T-helper 2 cell treated with Interferon-gamma antibody and Interleukin-4, amounts not matched to agents 5 μg/mL and 100 μg/mL, for 36 hours (primary cell): ENCODE results near the gene ZNF213.
A peak's percentile ranks its signal among the peaks of the same experiment; 100 is the strongest.

Source experiments
- DNase-seq: peaks from one replicate; pipeline ENCODE4 v3.0.0; 2021; ENCODE audit warnings: low spot score
- H3K27ac Mint-ChIP-seq: one replicate; pipeline ENCODE4 v1.8.0; 2021; ENCODE audit warnings: mild to moderate bottlenecking, mixed read lengths
- H3K27me3 Mint-ChIP-seq: one replicate; pipeline ENCODE4 v1.8.0; 2021; ENCODE audit warnings: low read depth, mixed read lengths
- H3K36me3 Mint-ChIP-seq: one replicate; pipeline ENCODE4 v1.8.0; 2021; ENCODE audit warnings: low read depth, mixed read lengths
- H3K4me1 Mint-ChIP-seq: one replicate; pipeline ENCODE4 v1.8.0; 2021; ENCODE audit warnings: low read depth, mixed read lengths
- H3K4me3 Mint-ChIP-seq: one replicate; pipeline ENCODE4 v1.8.0; 2022; ENCODE audit warnings: mild to moderate bottlenecking, moderate library complexity, mixed read lengths
- H3K9me3 Mint-ChIP-seq: one replicate; pipeline ENCODE4 v1.8.0; 2021; ENCODE audit warnings: mixed read lengths

ZNF213 gene

DNA sequence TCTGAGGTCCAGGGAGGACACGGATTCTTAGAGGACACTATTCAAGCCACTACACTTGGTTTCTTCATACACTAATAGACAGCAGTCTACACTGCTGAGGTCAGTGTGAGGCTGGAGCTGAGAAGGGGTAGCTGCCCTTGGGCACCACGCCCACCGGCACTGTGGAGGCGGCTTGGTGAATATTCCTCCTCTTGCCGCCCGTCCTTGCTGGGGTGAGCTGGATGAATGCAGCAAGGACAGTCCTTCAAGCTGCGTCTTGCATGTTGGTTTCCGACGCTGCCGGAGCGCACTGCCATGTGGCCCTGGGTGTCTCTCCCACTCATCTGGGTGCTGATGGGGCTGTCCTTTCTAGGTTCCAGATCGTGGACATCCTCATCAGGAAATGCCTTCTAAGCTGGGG is 19.8 kb upstream of the ZNF213 start:
- Mint-ChIP-seq H3K9me3 (no peaks in the 10 kb centered on the region), H3K4me1 (peaks cover 5% of the 10 kb centered on the region), H3K36me3 (no peaks in the 10 kb centered on the region), H3K27me3 (peaks cover 21% of the 10 kb centered on the region), H3K27ac (no peak overlapping the region), H3K4me3 (no peak overlapping the region)
- no peak for DNase-seq

DNA sequence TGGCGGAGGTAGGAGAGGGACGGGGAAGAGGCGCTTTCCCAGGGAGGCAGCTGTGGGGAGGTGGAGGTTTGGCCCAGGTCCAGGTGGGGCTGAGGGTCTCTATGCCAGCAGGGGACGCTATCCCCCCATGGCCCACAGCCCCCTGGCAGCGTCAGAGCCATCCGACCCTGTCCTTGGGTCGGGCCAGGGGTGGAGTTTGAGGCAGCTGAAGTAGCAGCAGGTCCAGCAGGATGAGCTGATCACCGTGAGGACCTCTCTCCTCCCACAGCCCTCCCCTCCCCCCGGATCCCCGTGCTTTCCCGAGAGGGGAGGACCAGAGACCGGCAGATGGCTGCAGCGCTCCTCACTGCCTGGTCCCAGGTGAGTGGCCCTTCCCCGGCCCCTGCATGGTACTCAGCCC is 19.3 kb upstream of the ZNF213 start:
- no peak overlapping the region for H3K27ac Mint-ChIP-seq
- no peaks in the 10 kb centered on the region for H3K9me3 Mint-ChIP-seq
- no peak for DNase-seq
- peaks cover 5% of the 10 kb centered on the region for H3K4me1 Mint-ChIP-seq
- no peak overlapping the region for H3K4me3 Mint-ChIP-seq
- H3K27me3 Mint-ChIP-seq = peaks cover 18% of the 10 kb centered on the region
- H3K36me3 Mint-ChIP-seq = no peaks in the 10 kb centered on the region

DNA sequence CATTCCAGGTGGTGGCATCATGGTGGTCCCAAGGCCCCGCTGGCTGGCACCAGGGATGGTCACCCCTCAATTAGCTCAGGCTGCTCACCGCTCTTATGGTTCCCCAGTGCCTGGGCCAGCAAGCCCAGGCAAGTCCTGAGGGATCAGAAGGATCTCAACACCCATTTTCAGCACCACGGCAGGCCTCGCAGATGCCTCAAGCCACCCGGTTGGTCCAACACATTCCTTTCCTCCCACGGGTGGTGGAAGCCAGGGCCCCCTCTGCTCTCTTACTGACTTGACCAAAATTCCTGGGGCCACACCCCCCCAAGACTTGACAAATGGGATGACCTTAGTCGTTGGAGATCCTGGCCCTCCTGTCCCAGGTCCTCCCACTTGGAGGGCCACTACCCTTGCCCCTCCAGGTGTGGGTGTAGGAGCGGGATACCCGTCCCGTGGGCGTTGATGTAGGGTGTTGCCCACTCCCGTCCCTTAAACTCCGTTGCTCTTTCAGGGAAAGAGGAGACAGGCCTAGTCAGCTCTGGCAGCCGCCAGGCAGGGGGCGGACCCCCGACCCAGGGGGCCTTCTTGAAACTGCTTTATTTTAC is 16.5 kb upstream of the ZNF213 start:
- Mint-ChIP-seq H3K9me3 (no peaks in the 10 kb centered on the region), H3K4me3 (no peak overlapping the region), H3K4me1 (peaks cover 4% of the 10 kb centered on the region), H3K27ac (no peak overlapping the region), H3K27me3 (peaks cover 4% of the 10 kb centered on the region), H3K36me3 (no peaks in the 10 kb centered on the region)
- DNase-seq = no peak

DNA sequence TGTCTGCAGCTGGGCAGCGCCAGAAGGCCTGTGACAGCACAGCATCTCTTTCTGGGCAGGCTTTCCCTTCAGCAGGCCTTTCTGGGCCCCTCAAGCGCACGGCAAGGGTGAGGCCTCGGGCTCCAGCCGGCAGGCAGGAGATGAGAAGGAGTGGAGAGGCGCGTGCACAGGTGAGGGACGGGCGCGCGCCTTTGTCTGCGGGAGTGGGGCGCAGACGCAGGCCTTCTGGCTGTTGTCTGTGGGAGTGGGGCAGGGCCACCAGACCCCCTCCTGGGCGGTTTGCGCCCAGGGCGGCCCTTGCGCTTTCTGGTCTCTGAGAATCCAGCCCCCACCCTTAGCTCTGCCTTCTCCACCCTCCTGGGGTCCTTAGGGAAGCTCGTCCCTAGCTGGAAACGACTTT is 16.0 kb upstream of the ZNF213 start:
- peaks cover 7% of the 10 kb centered on the region for H3K4me1 Mint-ChIP-seq
- H3K4me3 Mint-ChIP-seq = no peak overlapping the region
- no peaks in the 10 kb centered on the region for H3K36me3 Mint-ChIP-seq
- no peaks in the 10 kb centered on the region for H3K9me3 Mint-ChIP-seq
- DNase-seq = no peak
- H3K27me3 Mint-ChIP-seq = peaks cover under 1% of the 10 kb centered on the region
- no peak overlapping the region for H3K27ac Mint-ChIP-seq

DNA sequence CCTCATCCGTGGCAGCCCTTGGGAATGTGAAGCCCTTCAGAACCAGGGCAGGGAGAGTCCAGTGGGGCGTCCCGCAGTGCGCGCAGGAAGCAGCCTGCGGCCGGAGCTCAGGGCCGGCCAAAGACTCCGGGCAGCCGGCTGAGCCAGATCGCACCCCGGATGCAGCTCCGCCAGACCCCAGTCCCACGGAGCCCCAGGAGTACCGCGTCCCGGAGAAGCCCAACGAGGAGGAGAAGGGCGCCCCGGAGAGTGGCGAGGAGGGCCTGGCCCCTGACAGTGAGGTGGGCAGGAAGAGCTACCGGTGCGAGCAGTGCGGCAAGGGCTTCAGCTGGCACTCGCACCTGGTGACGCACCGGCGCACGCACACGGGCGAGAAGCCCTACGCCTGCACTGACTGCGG is 15.5 kb upstream of the ZNF213 start:
- Mint-ChIP-seq H3K4me3 (no peak overlapping the region), H3K36me3 (no peaks in the 10 kb centered on the region), H3K4me1 (peaks cover 7% of the 10 kb centered on the region), H3K9me3 (no peaks in the 10 kb centered on the region), H3K27me3 (no peaks in the 10 kb centered on the region), H3K27ac (no peak overlapping the region)
- no peak for DNase-seq

DNA sequence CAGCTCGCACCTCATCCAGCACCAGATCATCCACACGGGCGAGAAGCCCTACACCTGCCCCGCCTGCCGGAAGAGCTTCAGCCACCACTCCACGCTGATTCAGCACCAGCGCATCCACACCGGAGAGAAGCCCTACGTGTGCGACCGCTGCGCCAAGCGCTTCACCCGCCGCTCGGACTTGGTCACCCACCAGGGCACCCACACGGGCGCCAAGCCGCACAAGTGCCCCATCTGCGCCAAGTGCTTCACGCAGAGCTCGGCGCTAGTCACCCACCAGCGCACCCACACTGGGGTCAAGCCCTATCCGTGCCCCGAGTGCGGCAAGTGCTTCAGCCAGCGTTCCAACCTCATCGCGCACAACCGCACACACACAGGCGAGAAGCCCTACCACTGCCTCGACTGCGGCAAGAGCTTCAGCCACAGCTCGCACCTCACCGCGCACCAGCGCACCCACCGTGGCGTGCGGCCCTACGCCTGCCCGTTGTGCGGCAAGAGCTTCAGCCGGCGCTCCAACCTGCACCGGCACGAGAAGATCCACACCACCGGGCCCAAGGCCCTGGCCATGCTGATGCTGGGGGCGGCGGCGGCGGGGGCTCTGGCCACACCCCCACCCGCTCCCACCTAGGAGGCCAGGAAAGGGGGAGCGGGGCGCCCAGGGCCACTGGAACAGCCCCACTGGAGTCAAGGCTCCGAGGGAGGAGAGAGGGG is 15.0 kb upstream of the ZNF213 start:
- Mint-ChIP-seq H3K9me3 (no peaks in the 10 kb centered on the region), H3K27me3 (no peaks in the 10 kb centered on the region), H3K36me3 (peaks cover 3% of the 10 kb centered on the region)

DNA sequence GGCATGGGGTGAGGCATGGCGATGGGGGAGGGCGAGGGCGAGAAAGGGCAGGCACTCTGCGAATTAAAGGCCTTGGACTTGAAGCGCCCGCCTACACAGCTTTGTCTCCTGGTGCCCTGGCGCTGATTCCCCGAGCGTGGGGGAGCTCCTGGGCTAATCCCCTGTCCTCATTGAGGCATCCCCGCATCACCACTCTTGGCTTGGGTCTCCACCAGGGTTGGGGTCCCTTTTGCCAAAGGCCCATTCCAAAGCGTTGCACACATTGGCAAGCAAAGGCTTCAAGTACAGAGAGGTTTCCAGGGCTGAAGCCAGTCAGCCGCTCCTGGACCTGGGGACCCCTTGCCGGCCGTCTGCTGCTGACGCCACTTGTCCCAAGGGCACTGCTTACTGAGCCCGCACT is 14.4 kb upstream of the ZNF213 start:
- peaks cover 17% of the 10 kb centered on the region for H3K4me1 Mint-ChIP-seq
- H3K36me3 Mint-ChIP-seq = peaks cover 7% of the 10 kb centered on the region
- no peak overlapping the region for H3K27ac Mint-ChIP-seq
- no peak for DNase-seq
- H3K27me3 Mint-ChIP-seq = no peaks in the 10 kb centered on the region
- no peak overlapping the region for H3K4me3 Mint-ChIP-seq
- H3K9me3 Mint-ChIP-seq = no peaks in the 10 kb centered on the region

More for the DNA sequence above, 15.0 kb upstream of the ZNF213 start:
- Mint-ChIP-seq H3K4me1 (peaks cover 11% of the 10 kb centered on the region), H3K27ac (no peak overlapping the region), H3K4me3 (no peak overlapping the region)
- no peak for DNase-seq

DNA sequence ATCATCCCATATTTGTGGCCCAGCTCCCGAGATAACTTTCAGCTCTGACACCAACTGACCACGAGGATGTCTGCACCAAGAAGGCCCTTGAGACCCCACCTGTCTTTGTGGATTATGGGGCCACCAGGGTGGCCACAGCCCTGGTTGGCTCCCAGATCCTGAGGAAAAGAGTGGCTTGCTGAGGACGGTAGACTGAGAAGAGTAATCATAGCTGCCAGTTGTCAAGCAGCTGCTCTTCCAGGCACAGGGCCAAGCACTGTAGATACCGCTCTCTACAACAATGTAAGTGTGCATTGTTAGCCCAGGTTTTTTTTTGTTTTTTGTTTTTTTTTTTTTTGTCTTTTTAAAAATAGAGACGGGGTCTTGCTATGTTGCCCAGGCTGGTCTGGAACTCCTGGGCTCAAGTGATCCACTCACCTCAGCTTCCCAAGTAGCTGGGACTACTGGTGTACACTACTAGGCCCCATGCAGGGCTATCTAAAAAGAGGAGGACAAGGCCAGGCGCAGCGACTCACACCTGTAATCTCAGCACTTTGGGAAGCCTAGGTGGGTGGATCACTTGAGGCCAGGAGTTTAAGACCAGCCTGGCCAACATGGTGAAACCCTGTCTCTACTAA is 12.9 kb upstream of the ZNF213 start:
- no peak overlapping the region for H3K27ac Mint-ChIP-seq
- DNase-seq = no peak
- peaks cover 9% of the 10 kb centered on the region for H3K36me3 Mint-ChIP-seq
- no peak overlapping the region for H3K4me3 Mint-ChIP-seq
- H3K27me3 Mint-ChIP-seq = no peaks in the 10 kb centered on the region
- peaks cover 26% of the 10 kb centered on the region for H3K4me1 Mint-ChIP-seq
- H3K9me3 Mint-ChIP-seq = no peaks in the 10 kb centered on the region

DNA sequence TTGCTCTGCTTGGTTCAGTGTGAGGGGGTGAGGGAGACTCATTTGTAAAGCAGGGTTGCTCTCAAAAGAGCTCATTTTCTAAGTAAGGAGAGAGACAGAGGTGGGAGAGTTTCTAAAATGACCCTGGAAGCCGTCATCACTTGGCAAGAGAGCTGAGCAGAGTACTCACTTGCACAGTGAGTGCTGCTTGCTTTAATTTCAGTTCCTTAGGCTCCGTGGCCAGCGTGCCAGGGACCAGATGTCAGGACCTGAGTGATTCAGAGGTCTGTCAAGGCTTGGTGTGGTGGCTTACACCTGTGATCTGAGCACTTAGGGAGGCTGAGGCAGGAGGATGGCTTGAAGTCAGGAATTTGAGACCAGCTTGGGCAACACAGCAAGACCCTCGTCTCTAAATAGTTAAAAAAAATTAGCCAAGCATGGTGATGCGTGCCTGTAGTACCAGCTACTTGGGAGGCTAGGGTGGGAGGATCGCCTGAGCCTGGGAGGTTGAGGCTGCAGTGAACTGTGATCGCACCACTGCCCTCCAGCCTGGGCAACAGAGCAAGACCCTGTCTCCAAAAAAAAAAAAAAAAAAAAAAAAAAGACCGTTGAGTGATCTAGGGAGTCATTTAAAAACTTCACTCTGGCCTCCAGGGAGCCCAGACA is 11.8 kb upstream of the ZNF213 start:
- H3K36me3 Mint-ChIP-seq = peaks cover 15% of the 10 kb centered on the region
- peak overlapping the region; percentile 98 for H3K4me3 Mint-ChIP-seq
- H3K27me3 Mint-ChIP-seq = no peaks in the 10 kb centered on the region
- H3K4me1 Mint-ChIP-seq = peaks cover 33% of the 10 kb centered on the region
- DNase-seq = no peak
- peak overlapping the region; percentile 76 for H3K27ac Mint-ChIP-seq
- no peaks in the 10 kb centered on the region for H3K9me3 Mint-ChIP-seq

DNA sequence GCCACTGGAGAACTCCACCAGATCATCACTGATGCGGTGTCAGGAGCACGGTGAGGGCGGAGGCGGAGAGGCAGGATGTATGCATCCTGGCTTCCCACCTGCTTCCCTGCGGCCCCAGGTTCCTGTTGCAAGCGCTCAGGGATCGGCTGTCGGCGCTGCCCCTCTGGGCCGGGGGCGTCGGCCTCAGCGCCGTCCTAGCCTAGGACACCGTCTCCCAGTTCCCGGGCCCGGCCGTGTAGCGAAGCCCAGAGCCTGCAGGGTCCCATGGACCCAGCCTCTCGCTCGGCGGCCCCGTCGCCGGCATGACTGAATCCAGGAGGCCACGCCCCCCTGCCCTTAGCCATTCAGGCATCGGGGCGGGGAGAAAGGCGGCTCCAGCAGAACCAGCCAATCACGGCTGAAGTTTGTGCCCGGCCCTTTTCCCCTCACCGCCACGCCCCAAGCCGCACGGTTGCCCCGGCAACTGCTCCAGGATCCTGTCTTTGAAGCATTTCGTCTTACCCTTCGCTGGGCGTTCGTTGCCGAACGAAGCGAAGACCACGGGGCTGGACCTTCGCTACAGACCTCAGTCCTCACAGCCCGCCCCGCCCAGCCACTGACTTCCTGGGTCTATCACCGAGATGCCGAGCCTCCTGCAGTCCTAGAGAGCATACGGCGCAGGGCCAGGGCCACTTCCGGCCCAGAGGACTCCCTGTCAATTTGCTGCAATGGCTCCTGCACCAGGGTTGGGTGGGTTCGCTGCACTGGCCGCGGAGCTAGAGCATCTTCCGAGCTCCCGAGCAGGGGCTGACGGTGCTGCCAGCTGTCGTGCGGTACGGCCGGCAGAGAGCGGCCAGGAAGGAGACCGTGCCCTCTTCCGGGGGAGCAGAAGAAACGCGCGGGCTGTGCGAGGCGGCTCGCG is 10.6 kb upstream of the ZNF213 start:
- H3K27me3 Mint-ChIP-seq = no peaks in the 10 kb centered on the region

DNA sequence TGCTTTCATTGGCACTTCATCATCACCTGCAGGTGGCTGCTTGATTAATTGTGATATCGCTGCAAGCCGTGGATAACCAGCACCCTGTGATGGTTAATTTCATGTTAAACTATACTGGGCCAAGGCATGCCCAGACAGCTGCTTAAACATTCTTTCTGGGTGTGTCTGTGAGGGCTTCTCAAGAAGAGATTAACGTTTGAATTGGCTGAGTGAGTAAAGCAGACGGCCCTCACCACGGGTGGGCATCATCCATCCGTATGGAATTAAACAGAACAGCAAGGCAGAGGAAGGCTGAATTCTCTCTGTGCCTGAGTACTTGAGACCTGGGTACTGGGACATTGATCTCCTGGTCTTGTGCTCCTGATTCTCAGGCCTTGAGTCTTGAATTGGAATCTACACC is 7.1 kb upstream of the ZNF213 start:
- Mint-ChIP-seq H3K27me3 (no peaks in the 10 kb centered on the region), H3K27ac (no peak overlapping the region), H3K36me3 (peaks cover 33% of the 10 kb centered on the region), H3K4me1 (peaks cover 50% of the 10 kb centered on the region), H3K4me3 (peak overlapping the region; percentile 79), H3K9me3 (no peaks in the 10 kb centered on the region)
- no peak for DNase-seq

More for the DNA sequence above, 10.6 kb upstream of the ZNF213 start:
- H3K27ac Mint-ChIP-seq = peak overlapping the region; percentile 95
- peak overlapping the region; percentile 98 for H3K4me3 Mint-ChIP-seq
- H3K9me3 Mint-ChIP-seq = no peaks in the 10 kb centered on the region
- H3K4me1 Mint-ChIP-seq = peaks cover 39% of the 10 kb centered on the region
- H3K36me3 Mint-ChIP-seq = peaks cover 19% of the 10 kb centered on the region
- peak; percentile 96 for DNase-seq

DNA sequence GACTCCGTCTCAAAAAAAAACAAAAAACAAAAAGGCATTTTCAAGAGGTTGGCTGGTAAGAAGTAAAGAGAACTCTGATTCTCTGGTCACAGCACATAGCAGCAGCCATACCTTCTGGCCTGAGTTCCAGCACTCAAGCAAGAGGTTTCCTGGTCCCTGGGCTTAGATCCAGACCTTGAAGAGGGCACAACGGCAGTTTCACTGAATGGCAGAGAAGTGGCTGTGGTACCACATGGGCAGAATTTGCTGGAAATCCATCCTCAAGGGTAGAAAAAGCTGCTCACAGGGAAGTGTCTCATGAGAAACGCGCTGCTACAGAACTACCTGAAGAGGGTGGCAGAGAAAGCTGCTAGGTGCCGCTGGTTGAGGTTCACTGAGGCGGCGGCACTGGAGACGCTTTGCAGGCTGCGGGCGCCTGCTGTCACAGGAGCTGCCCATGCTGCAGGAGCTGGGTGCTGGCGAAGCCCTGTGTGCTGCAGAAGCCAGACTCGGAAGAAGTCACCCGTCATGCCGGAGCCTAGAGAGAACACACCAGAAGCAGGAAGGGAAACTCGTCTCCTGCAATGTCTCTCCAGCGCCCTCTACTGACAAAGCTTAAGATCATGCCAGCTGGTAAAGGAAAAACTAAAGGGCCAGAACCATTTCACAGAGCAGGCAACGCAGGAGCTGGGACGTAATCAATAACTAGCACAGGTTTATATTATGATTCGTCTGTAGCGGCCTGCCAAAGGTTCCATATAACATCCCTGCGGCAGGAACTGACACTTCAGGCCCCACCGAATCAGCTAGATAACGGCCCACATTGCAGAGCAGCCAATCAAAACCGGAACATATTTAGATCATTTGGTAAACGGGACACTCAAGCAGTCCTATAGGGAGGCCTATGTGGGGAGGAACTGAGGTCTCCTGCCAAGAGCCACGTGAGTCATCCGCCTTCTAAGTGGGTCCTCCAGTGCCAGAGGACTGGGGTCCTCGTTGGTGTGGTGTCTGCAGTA is 5.4 kb upstream of the ZNF213 start:
- H3K27me3 Mint-ChIP-seq = no peaks in the 10 kb centered on the region
- peaks cover 48% of the 10 kb centered on the region for H3K4me1 Mint-ChIP-seq
- H3K4me3 Mint-ChIP-seq = peak overlapping the region; percentile 95
- H3K36me3 Mint-ChIP-seq = peaks cover 36% of the 10 kb centered on the region
- peak; percentile 77 for DNase-seq
- H3K9me3 Mint-ChIP-seq = no peaks in the 10 kb centered on the region
- H3K27ac Mint-ChIP-seq = peak overlapping the region; percentile 88
